ENCODE measurements around the gene POU3F3. TPM values are rescaled to one million over a fixed set of nuclear protein-coding genes. Genes with fewer than 3 reads are reported as not detected.

The POU3F3 gene
- total RNA-seq, 4 donors from 2014 or later, result 0.17 to 1.7 (median 0.82) TPM

- no peak for TF ChIP-seq CTCF (IDR thresholded peaks at IDR 0.05; ENCODE audit: low read depth)
Observed at GRCh38 chr2:104873689-104874054, 19.8 kb downstream of the POU3F3 start.

DNA sequence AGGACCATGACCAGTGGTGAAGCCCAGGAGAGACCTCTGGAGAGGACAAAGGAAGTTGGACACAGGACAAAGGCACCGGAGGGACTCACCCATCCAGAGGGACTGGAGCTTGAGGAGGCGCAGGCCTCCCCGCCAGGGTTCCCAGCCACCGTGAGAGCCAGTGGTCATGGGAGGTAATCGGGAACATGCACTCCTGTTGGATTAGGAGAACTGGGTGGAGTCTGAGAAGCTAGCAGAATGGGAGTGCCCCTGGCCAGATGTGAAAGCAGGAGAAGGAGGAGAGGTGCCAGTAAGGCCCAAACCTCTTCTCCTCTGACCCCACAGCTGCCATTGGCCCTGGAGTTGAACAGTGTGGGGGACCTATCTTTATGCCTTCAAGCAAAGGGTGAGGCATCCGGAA, 20.3 kb downstream of the POU3F3 start:
- no peak for TF ChIP-seq CTCF (IDR thresholded peaks at IDR 0.05; ENCODE audit: low read depth)

DNA sequence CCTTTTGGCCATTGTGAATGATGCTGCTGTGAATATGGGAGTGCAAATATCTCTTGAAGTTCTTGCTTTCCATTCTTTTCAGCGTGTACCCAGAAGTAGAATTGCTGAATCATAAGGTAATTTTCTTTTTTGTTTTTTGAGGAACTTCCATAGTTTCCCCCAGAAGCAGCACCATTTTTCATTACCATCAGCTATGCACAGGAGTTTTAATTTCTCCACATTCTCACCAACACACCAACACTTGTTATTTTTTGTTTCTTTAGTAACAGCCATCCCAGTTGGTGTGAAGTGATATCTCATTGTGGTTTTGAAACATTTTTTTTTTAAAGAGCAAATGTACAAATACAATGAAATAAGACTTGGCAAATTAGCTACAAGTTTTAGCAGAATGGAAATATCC, 21.3 kb downstream of the POU3F3 start:
- TF ChIP-seq CTCF (IDR thresholded peaks at IDR 0.05; ENCODE audit: low read depth), result no peak

GRCh38 chr2:104876606-104877570, 23.0 kb downstream of the POU3F3 start:
- TF ChIP-seq CTCF (IDR thresholded peaks at IDR 0.05; ENCODE audit: low read depth), result no peak

DNA sequence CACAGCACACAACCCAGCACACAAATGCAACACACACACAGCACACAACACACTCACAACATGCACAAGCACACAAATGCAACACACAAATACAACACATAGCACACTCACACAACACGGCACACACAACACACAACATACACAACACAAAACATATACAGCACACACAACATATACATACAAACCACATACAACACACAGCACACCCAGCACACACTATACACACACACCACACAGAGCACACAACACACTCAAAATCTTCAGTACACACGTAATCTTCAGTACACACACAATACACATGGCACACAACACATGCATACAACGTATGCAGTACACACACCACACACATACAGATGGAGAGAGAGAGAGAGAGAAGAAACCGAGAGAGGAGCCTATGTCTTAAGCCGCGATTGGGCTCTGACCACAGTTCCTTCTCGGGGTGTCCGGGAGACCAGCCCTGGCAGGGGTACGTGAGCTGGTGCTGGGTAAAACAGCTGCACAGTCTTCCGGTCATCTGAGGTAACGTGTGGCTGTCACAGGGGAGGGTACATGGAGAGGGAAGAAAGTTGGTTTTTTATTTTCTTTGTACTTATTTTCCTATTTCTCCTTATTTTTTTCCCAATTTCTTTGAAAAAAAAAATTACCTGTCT, 25.1 kb downstream of the POU3F3 start:
- TF ChIP-seq CTCF (IDR thresholded peaks at IDR 0.05; ENCODE audit: low read depth), result no peak

DNA sequence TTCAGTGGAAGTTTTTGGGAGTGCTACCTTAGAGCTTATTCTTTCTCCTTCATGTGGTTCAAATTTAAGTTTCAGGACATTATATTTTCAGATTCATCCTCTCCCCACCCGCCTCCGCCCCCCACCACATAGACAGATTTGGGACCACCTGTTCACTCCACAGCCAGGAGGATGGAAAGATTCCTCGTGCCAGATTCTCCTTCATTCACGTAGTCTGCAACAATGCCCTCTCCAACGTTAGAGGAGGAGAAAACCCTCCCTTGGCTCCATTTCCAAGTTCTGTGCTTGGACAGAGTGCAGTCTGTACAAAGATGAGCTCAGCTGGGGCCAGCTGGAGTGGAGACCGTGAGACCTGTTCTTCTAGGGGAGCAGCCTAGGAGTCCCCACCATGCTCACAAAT, 26.2 kb downstream of the POU3F3 start:
- no peak for TF ChIP-seq CTCF (IDR thresholded peaks at IDR 0.05; ENCODE audit: low read depth)

- no peak for TF ChIP-seq CTCF (IDR thresholded peaks at IDR 0.05; ENCODE audit: low read depth)
Observed at GRCh38 chr2:104883357-104883756, 29.4 kb downstream of the POU3F3 start.
